Tibial artery (tissue), 4 donors: Measurements from ENCODE around the gene STX16.
A peak's percentile ranks its signal among the peaks of the same experiment; 100 is the strongest.

Source experiments
- DNase-seq, 2 donors: peaks; one replicate each; pipeline ENCODE4 v3.0.0-alpha.2; 2019
- H3K27ac ChIP-seq, 2 donors: fragments of 200-600 bp; sonication (generic) in 1 of 2; 1 replicate in 1 of 2; 2 replicates in 1 of 2; pipeline ENCODE4 v1.5.1; 2018 to 2019; ENCODE audit warnings: mild to moderate bottlenecking in 1 of 2
- H3K27me3 ChIP-seq, 2 donors: fragments of 200-600 bp; sonication (generic) in 1 of 2; one replicate each; pipeline versions ENCODE4 v1.5.1 to v1.6.0; 2016 to 2019
- H3K36me3 ChIP-seq, 3 donors: fragments of 200-600 bp; sonication (generic) in 2 of 3; one replicate each; pipeline ENCODE4 v1.5.1; 2016 to 2019; ENCODE audit warnings: mild to moderate bottlenecking in 2 of 3
- H3K4me1 ChIP-seq, 4 donors: fragments of 200-600 bp; sonication (generic) in 2 of 4; 1 replicate in 3 of 4; 2 replicates in 1 of 4; pipeline ENCODE4 v1.5.1; 2016 to 2019
- H3K4me3 ChIP-seq, 2 donors: fragments of 200-600 bp; sonication (generic) in 1 of 2; 1 replicate in 1 of 2; 2 replicates in 1 of 2; pipeline ENCODE4 v1.5.1; 2018 to 2019; ENCODE audit warnings: mild to moderate bottlenecking in 2 of 2
- H3K9me3 ChIP-seq, 3 donors: fragments of 200-600 bp; sonication (generic) in 1 of 3; one replicate each; pipeline ENCODE4 v1.5.1; 2016 to 2019
- CTCF ChIP-seq, 2 experiments: fragments of 200-600 bp in 1 of 2; fragments of 450-650 bp in 1 of 2; IDR thresholded peaks; one replicate each; pipeline ENCODE4 v1.5.1; 2017 to 2019; ENCODE audit warnings: antibody characterized with exemption in 2 of 2, mild to moderate bottlenecking in 1 of 2, moderate library complexity in 1 of 2
- intact Hi-C: fragments of 100-400 bp; cut with DNase I; formaldehyde crosslinking; loops from one replicate; pipeline ENCODE4 v1.15.0; 2023; ENCODE audit warnings: low total_unique reads

The STX16 gene

GRCh38 chr20:58626051-58626450, 25.0 kb upstream of the STX16 start:
- H3K4me3 ChIP-seq = no peak overlapping the region
- no peaks in the 10 kb centered on the region for H3K36me3 ChIP-seq
- no peak for TF ChIP-seq CTCF (IDR thresholded peaks at IDR 0.05)
- no peak overlapping the region for H3K27ac ChIP-seq
- no peaks in the 10 kb centered on the region for H3K9me3 ChIP-seq
- intact Hi-C loops = no loop called here
- H3K4me1 ChIP-seq = peaks cover 0 to 10% (median 5%) of the 10 kb centered on the region in 4 donors
- no peak for DNase-seq
- H3K27me3 ChIP-seq = no peaks in the 10 kb centered on the region

GRCh38 chr20:58627212-58628072, 23.6 kb upstream of the STX16 start:
- intact Hi-C loops = no loop called here
- Histone ChIP-seq H3K4me1 (peaks cover 0 to 10% (median 5%) of the 10 kb centered on the region in 4 donors), H3K27ac (no peak overlapping the region), H3K27me3 (no peaks in the 10 kb centered on the region), H3K9me3 (no peaks in the 10 kb centered on the region), H3K4me3 (no peak overlapping the region), H3K36me3 (no peaks in the 10 kb centered on the region)
- DNase-seq = peak in 1 of 2 donors; percentile 44
- no peak for TF ChIP-seq CTCF (IDR thresholded peaks at IDR 0.05)

- H3K27me3 ChIP-seq = no peaks in the 10 kb centered on the region
- no peaks in the 10 kb centered on the region for H3K9me3 ChIP-seq
- H3K4me3 ChIP-seq = no peak overlapping the region
- peaks cover 0 to 8% (median 5%) of the 10 kb centered on the region in 4 donors for H3K4me1 ChIP-seq
- intact Hi-C loops = no loop called here
- no peak for TF ChIP-seq CTCF (IDR thresholded peaks at IDR 0.05)
- no peaks in the 10 kb centered on the region for H3K36me3 ChIP-seq
- no peak overlapping the region for H3K27ac ChIP-seq
- DNase-seq = no peak
Measured at GRCh38 chr20:58628491-58629214, 22.4 kb upstream of the STX16 start.

GRCh38 chr20:58629215-58629580, 21.9 kb upstream of the STX16 start:
- TF ChIP-seq CTCF (IDR thresholded peaks at IDR 0.05) = no peak
- Histone ChIP-seq H3K36me3 (no peaks in the 10 kb centered on the region), H3K27me3 (no peaks in the 10 kb centered on the region), H3K4me3 (no peak overlapping the region), H3K4me1 (peaks cover 0 to 3% (median 2%) of the 10 kb centered on the region in 4 donors), H3K27ac (no peak overlapping the region), H3K9me3 (no peaks in the 10 kb centered on the region)
- DNase-seq = no peak
- intact Hi-C loops = no loop called here

GRCh38 chr20:58630063-58630462, 21.0 kb upstream of the STX16 start:
- intact Hi-C loops = loop anchor here (2.0 kb wide), 1 partner anchor 39 kb away; no protein-coding TSS in a partner anchor
- no peak for TF ChIP-seq CTCF (IDR thresholded peaks at IDR 0.05)
- Histone ChIP-seq H3K27me3 (no peaks in the 10 kb centered on the region), H3K4me3 (no peak overlapping the region), H3K4me1 (peaks cover 0 to 8% (median 5%) of the 10 kb centered on the region in 4 donors), H3K36me3 (no peaks in the 10 kb centered on the region), H3K27ac (no peak overlapping the region), H3K9me3 (no peaks in the 10 kb centered on the region)
- DNase-seq = no peak
